Dedifferentiated amniotic fluid mesenchymal stem cell (primary cell): ENCODE measurements around the gene CASP2.

Source experiments
- DNase-seq: peaks from one replicate; pipeline ENCODE4 v3.0.0-alpha.2; 2016; ENCODE audit errors: extremely low spot score

The CASP2 gene

DNA sequence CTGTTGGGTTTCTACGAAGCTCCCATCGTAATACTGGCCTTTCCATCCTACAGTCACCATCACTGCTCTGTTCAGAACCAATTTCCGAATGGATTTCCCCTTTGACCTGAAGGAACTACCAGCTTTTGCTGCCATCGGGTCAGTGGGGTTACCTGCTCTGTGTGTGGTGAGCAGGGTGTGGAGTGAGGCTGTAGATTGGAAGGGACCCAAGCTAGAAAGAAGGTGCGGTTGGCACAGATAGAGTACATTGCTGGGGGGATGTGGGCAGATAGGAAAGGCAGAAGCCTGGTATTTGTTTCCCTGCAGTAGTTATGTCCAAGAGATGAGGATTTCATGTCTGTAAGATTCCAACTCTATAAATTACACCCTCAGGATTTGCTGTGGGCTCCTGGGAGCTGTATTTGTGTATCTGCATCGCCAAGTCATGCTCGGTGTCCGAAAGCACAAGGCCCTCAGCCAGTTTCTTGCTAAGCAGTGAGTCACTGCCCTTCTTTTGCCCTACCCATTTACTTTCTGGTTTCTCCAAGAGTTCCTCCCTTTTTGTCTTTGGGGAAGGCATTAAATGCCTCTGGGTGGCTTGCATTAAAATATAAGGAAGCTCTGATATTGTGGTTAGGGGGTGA lies 43.1 kb downstream of the CASP2 start:
- peak; percentile 87 for DNase-seq

DNA sequence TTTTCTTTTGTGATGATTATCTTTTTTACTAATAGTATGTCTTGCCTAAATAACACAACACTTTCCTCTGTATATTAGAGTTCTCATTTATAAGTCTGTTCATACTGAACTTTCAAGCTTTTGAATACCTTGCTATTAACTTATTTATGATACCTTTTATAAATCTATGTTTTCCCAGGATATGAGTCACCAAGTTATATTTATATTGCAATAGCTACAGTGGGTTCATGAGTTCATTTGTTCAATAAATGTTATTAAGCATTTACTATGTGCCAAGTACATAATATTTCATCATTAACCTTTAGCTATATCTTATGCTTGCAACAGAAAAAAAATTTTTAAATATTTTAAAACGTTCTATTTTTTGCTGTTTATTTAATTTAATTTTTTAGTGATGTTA lies 46.1 kb downstream of the CASP2 start:
- no peak for DNase-seq

DNA sequence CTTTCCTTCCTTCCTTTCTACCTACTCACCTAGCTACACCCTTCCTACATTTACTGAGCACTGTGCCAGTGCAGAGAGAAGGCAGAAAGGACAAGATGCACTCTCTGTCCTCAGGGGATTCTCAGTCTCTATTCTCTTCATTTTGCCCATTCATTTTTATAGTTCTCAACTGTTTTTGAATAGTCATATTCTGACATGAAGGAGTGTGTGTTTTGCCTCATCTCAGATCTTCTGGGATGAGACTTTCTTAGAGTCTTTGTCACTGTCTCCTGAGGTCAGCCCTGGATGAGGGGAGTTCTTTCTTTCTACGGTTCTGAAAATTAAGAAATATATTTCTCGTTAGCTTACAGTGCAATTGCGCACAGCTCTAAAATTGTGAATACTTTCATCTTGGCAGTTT lies 49.1 kb downstream of the CASP2 start:
- DNase-seq: no peak

DNA sequence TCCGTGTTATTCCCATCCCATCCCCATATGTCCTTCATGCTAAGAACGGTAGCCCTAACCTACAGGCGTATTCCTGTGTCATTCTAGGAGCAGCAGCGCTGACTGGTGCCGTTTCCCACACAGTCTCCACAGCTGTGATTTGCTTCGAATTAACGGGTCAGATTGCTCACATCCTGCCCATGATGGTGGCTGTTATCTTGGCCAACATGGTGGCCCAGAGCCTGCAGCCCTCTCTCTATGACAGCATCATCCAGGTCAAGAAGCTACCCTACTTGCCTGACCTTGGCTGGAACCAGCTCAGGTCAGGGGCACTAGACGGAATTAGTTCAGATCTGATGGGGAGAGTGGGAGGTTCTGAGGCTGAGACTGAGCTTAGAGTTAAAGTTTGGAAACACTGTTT lies 53.7 kb downstream of the CASP2 start:
- no peak for DNase-seq

DNA sequence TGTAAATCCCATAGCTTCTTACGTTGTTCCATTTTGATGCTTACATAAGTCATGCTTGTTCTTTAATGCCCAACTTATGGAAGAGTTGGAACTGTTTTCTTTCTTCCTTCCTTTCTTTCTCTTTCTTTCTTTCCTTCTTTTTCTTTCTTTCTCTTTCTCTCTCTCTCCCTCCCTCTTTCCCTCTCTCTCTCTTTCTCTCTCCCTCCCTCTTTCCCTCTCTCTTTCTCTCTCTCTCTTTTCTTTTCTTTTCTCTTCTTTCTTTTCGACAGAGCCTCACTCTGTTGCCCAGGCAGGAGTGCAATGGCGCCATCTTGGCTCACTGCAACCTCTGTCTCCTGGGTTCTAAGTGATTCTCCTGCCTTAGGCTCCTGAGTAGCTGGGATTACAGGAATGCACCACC lies 55.4 kb downstream of the CASP2 start:
- no peak for DNase-seq

DNA sequence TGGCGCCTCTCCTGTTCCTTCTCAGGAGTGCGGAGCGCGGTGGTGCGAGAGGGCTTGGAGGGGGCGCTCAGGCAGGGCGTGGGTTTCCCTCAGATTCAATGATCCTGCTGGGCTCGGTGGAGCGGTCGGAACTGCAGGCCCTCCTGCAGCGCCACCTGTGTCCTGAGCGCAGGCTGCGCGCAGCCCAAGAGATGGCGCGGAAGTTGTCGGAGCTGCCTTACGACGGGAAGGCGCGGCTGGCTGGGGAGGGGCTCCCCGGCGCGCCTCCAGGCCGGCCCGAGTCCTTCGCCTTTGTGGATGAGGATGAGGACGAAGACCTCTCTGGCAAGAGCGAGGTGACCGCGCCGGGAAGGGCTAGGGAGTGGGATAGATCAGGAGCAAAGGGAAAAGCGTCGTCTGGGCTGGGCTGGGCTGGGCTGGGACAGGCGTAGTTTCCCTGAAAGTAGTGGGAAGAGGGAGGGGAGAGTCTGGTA lies 57.3 kb downstream of the CASP2 start:
- DNase-seq: no peak

DNA sequence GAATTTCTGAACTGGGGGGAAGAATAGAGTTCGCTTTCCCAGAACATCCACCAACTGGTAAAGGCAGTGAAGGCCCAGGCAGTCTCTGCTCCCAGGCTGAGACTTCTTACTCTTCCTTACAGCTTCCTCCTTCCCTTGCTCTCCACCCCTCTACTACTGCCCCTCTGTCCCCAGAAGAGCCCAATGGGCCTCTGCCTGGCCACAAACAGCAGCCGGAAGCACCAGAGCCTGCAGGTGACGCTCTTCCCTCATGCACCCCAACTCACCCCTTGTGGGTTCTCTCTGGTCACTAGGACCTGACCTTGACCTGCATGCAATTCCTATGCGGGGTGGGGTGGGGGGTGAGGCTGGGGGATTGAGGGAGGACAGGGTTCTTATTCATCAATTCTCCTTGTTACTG lies 57.9 kb downstream of the CASP2 start:
- DNase-seq: no peak

DNA sequence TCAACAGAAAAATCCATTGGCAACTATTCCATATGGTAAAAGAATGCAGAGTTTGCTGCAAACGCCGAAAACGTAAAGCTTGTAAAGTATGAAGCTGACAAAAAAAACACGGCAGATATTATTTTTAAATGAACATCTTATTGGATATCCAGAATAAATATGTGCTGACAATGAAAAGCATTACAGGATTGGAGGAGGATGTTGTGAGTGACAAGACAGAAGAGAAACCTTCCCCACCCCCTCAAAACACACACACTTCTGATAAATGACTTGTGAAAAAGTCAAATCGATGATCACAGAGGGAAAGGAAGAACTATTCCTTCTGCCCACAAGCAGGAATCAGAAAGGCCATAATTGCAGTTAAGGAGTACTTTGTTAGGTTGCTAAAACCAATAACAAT lies 59.8 kb downstream of the CASP2 start:
- no peak for DNase-seq

DNA sequence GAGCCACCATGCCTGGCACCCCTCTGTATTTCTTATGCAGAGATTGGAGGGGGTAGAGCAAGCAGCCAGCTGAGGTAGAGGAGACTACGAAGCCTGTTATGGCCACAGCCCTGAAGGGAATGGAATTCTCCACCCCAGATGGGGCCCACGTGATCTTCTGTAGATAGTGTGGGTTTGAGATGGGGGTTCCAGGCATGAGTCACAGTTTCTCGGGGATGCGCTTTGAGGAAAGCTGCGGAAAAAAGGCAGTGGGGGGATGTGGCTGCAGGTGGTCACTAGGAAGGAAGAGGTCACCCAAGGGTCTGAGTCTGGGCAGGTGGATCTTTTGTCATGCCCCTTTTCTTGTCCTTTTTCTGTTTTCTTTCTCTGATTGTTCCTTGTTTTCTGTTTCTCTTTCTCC lies 62.9 kb downstream of the CASP2 start:
- DNase-seq: no peak

DNA sequence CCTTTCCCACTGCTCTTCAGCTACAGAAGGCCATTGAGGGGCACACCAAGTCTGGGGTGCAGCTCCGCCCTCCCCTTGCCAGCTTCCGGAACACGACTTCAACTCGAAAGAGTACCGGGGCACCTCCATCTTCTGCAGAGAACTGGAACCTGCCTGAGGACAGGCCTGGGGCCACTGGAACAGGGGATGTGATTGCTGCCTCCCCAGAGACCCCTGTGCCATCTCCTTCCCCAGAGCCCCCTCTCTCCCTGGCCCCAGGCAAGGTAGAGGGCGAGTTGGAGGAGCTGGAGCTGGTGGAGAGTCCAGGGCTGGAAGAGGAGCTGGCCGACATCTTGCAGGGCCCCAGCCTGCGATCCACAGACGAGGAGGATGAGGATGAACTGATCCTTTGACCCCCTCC lies 63.4 kb downstream of the CASP2 start:
- no peak for DNase-seq

DNA sequence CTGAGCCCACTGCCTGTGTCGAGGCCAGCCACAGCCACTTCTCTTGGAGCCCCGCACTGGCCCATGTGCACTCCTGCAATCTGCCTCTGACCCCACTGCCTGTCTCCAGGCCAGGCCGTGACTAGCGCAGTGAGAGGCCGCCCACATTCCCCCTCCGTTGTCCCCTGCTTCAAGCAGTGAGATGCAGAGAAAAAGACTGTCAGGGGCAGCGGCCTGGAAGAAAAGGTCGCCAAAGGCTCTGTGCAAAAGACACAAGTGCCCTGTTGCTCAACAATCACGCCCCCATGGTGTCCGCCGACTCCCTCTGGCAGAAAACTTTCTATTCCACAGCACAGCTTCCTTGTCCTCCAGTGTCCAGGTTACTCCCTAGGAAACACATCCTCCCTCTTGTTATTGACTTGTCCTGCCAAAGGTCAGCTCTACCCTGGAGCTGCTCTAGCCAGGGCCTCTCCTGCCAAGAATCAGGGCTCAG lies 64.4 kb downstream of the CASP2 start:
- DNase-seq: no peak

DNA sequence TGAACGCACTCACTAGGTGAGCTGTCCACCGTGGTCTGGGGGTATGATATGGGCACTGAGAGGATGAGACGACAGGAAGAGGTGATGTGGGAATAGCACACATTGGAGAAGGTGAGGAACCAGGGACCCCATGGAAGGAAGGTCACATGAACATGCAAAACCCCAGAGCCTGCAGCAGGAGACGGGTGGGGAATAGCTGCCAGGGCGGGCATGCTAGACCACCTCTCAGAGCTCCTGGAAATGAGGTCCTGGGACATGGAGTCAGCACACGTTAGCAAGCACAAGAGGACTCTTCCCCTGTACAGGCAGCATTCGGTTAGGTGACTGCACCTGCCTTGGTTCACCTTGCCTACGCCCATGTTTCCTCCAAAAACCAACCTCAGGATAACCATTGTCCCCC lies 66.2 kb downstream of the CASP2 start:
- no peak for DNase-seq

DNA sequence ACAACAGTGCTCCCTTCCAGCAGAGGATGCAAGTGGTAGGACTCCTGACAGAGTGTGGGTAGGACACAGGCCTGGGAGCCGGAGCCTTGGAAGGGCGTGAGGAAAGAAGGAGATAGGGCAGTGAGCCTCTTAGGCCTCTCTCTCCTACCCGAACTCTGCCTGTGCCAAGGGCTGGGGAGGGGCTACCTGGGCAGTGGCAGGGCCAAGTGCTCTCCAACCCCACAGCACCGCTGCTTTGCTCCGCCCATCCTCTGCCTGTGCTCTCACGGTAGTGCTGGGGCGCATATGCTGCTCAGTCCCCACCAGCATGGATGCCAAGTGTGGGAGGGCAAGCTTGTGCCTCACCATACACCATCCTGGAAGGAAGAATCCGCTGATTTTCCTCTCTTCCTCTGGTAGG lies 66.8 kb downstream of the CASP2 start:
- DNase-seq: no peak

DNA sequence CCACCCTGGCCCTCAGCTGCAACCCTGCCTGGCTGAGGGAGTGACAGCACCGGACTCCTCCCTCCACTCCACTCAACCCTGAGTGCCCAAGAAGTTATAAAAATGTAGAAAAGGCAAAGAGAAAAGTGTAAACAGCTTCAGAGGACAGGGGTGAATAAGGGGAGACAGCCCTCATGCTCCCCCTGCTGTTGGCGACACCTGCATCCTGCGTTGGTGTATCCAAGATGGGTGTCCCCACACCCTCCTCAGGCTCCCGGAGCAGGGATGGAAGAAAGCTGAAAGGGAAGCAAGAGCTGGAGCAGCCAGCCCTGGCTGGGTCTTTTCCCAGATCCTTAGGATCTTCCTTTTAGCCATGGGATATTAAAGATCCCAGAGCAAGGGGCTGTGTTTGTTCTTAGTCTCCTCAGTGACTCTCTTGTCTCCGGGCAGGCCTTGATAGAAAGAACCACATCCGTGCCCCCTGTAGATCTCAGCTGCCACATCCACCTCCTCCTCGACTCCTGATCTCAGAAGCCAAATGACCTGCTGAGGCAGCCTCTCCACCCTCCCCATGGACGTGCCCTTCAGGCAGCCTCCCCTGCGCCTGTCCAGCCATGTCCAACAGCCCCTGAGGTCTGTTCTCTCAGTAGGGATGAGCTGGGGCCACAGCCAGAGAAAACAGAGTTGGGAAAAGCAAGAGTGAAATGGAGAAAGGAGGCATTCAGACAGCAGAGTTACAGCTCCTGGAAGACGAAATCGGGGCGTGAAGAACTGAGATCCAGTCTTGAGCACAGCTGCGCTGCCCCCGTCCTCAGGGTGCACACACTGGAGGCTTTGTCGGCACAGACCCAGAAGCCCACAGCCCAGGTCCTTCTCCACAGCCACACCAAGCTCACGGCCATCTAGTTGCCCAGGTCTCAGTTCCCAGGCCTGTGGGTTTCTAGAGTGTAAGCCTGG lies 67.6 kb downstream of the CASP2 start:
- no peak for DNase-seq

DNA sequence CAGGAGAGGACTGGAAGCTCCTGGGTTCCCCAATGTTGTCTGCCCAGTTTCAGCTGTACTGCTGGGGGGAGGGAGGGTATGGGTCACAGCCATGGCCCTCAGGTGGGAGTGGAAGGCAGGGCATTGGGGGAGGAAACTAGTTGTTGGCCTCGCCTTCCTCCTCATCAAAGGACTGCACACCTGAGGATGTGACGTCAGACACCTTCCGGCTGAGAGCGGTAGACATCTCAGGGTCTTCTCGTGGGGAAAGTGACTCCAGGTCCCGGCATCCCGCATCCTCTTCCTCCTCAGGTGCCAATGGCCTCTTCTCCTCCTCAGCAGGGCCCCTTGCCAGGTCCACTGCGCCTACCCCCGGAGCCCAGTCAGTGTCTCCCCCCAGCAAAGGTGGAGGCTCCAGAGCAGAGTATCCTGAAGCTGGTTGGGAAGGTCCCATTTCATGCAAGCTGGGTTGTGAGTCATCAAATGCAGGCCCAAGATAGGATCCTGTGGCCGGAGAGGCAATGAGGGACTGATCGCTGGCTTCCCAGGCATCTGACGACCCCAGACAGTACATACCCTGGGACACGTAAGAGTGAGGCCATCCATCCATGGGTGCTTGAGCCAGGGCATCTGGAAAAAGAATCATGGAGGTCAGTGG lies 68.4 kb downstream of the CASP2 start:
- DNase-seq: no peak
